ENCODE measurements around the gene RNF215. TPM values are rescaled to one million over a fixed set of nuclear protein-coding genes. Genes with fewer than 3 reads are reported as not detected.

Gene RNF215
- 24.1 and 36.1 TPM in 2 replicates for total RNA-seq

DNA sequence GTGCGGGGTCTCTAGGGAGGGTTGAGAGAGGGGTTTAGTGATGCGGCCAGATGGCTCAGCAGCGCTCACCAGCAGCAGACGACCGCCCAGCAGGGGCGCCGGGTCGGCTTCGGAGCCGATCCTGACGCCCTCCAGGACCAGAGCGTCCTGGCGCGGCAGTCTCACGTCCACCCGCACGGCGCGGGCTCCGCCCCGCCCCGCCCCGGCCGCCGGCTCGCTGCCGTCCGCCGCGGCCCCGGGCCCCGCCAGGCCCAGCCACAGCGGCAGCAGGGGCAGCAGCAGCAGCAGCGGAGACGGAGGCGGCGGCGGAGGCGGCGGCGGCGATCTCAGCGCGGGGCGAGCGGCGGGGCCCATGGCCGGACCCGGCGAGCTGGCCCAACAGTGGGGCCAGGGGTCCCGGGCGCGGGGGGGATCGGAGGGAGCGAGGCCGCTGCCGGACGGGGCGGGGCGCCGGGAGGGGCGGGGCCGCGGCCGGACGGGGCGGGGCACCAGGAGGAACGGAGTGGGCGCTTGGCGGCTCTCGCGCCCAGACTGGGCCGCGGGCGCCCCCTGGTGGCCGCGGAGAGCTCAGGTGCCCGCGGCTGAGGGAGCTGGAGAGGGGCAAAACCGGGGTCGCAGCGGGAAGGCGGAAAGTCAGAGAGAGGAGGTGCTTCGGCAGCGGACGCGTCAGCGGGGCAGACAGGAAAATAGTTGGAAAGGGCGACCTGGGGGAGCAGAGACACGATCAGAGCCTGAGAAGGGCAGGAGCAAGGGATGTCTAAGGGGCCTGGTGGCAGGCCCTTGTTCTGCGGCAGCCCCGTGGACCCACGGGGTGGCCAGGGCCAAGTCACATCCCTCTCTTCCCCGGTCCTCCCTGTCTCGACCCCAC lies at the start of gene RNF215:
Gene RNF215 (minus strand): TSS at position 452 of the 868 bp plus-strand sequence. CDS start 98 bp downstream, at position 354.

DNA sequence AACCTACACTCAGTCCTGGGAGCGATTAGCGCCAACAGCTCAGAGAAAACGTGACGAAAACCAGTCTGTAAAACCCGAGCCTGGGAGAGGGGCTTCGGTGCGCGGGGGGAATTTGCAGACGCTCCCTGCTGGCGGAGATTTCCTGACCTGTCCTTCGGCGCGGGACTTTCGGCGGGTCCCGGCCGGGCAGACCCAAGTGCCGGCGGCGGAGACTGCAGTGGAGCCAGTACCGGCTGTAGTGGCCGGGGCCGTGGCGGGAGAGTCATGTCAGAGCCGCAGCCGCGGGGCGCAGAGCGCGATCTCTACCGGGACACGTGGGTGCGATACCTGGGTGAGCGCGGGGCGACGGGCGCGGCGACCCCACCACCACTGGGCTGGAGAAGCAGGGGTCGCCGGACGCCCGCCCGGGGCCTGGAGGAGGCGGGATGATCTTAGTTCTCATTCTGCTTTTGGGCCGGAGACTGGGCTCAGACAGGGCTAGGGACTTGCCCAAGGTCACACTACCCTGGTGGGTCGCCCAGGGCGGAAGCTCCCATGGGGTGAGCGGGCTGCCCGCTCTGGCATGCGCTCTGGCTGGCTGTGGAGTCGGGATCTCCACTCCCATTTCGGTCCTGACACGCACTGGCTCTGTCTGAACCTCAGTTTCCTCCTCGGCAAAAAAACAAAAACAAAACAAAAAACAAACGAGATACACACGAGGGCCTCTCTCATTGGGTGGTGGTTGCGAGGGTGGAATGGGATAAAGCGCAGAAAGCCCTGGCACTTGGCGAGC lies 38.6 kb upstream of the RNF215 start, which contains the start of gene MTFP1:
Gene MTFP1 (plus strand): TSS at position 153 of the 772 bp plus-strand sequence. CDS start 112 bp downstream, at position 265.

DNA sequence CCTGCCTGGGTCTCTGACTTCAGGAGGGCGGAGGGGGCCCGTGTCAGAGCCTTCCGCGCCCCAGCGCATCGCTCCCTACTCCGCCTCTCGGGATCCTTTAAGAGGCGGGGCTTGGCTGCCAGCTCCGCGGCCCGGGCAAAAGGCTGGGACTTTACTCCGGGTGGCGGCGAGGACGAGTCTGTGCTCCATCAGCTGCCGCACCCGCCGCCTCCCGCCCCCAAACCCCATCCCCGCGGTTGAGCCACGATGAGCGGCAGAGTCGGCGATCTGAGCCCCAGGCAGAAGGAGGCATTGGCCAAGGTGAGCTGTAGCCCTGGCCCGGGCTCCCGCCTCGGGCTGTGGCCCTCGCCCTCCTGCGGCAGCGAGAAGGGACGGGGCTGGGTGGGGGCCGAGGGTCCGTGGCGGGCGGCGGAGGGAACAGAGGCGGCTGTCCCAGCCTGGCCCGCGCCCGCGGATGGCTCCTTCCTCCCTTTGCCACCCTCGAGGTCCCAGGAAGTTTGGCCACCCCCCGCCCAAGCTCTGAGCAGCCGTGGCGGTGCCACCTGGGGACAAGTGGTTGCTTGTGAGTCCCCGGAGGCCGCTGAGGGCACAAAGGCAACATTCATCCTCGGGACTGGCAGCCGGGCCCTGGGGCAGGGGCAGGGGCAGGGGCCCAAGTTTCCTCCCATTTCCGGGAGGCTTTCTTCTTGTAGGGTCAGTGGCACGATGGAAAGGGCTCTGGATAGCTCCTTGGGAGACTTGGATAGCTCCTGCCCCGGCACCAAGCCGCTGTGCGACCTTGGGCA lies 9.9 kb upstream of the RNF215 start, which contains the start of gene SEC14L2:
Gene SEC14L2 (plus strand): TSS at position 148 of the 785 bp plus-strand sequence. CDS start 99 bp downstream, at position 247.

DNA sequence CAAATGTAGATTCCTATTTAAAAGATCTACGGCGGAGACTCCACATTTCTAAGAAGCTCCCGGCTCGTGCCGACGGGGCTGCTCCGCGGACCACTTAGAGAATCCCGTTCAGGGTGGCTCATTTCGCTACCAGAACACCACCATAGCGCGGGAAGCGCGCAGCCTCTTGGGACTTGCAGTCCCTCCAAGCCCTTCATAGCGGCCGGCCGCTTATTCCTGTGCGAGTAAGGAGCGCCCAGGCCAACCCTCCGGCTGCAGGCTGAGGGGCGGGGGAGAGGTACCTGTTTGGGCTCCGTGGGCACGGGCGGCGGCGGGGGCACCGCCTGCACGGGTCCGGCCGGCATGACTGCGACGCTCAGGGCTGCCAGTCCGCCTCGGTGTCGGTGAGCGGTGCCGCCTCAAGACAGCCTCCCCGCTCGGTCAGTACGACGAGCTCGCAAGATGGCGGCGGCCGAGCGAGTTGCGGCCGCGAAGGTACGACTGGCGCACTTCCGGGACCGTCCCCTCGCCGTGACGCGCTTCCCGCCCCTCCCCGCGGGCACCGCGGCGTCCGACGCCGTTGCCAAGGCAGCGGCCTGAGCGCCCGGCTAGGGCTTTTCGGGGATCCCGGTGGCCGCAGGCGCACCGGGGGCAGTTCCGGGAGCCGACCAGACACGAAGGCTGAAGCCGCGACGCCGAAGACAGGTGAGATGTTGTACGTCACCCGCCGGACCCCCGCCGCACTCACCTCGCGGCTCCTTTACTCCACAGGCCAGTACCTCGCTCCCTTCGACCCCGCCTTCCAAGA lies 30.6 kb downstream of the RNF215 start, which contains the start of the genes CCDC157 and SF3A1:
Gene CCDC157 (plus strand): TSS at position 559 of the 787 bp plus-strand sequence. CDS start 8,994 bp downstream, outside the sequence.
Gene SF3A1 (minus strand): TSS at position 446 of the 787 bp plus-strand sequence. CDS start 102 bp downstream, at position 344.

Other genes starting within 250 kb of the RNF215 start
- gene LIF, start 140.7 kb downstream of the RNF215 start, total RNA-seq: 16.5 and 23.8 TPM in 2 replicates
- gene OSM, start 120.6 kb downstream of the RNF215 start, total RNA-seq: not detected in 2 replicates
- gene CASTOR1, start 97.9 kb downstream of the RNF215 start, total RNA-seq: 3.0 and 7.7 TPM in 2 replicates
- 15.5 and 16.0 TPM in 2 replicates for gene TBC1D10A, start 60.5 kb downstream of the RNF215 start, total RNA-seq
- 18.7 and 21.4 TPM in 2 replicates for gene SF3A1, start 30.5 kb downstream of the RNF215 start, total RNA-seq
- gene CCDC157, start 30.4 kb downstream of the RNF215 start, total RNA-seq: 1.6 and 2.5 TPM in 2 replicates
- 20.2 and 33.5 TPM in 2 replicates for gene SEC14L2, start 9.6 kb upstream of the RNF215 start, total RNA-seq
- gene MTFP1, start 38.4 kb upstream of the RNF215 start, total RNA-seq: 7.9 and 15.1 TPM in 2 replicates
- not detected in 2 replicates for gene SEC14L3, start 84.6 kb upstream of the RNF215 start, total RNA-seq
- gene SEC14L4, start 118.3 kb upstream of the RNF215 start, total RNA-seq: 0.12 TPM in 1 of 2 replicates, not detected in the other
- gene SEC14L6, start 159.3 kb upstream of the RNF215 start, total RNA-seq: 1.4 and 1.7 TPM in 2 replicates
- gene GAL3ST1, start 187.3 kb upstream of the RNF215 start, total RNA-seq: 0.11 TPM in 1 of 2 replicates, not detected in the other
- gene PES1, start 204.5 kb upstream of the RNF215 start, total RNA-seq: 92.1 and 104 TPM in 2 replicates
- gene TCN2, start 219.8 kb upstream of the RNF215 start, total RNA-seq: 2.3 and 3.4 TPM in 2 replicates
- gene SLC35E4, start 248.4 kb upstream of the RNF215 start, total RNA-seq: 15.5 and 27.8 TPM in 2 replicates